Stimulated activated CD4-positive, alpha-beta T cell treated with anti-CD3 and anti-CD28 coated beads, Interleukin-1b, Interleukin-23, amount 100 ng/mL, for 48 hours (primary cell): ENCODE data around the gene HOXA2.

Experiments used
- DNase-seq: peaks from one replicate; pipeline ENCODE4 v3.0.0-alpha.2; 2020

HOXA2 gene

DNA sequence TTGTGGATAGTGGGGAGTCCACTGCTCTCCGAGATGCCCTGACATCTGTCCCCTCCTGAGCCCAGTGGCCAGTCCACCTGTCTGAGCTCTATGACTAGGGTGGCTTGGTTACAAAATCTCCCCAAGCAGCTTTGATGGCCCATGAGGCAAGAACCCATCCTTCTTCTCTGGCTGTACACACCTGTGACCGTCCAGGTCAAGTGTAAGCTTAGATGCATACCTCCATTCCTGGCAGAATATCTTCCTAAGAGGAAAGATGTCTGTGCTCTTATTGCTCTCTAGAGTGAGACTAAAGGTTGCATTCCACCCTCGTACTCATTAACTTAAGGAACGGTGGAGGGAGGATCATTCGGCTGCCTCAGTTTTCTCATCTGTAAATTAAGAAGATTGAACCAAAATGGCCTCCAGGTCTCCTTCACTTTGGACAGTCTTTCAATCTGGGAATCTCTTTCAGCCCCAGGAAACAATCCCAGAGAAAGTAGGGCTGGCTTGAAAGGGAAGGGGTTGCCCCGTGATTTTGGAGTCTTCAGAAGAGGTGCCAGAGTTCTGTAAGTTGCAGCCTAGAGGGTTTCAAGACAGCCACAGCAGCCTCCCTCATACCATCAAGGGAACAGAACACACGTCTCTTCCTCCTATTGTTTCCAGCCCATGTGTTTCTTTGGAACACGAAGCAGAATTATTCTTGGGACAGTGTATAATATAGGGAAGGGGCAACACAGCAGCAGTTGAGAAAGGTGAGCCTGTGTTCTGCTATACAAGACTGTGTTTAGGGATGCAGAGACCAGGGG lies 22.6 kb upstream of the HOXA2 start:
- no peak for DNase-seq

DNA sequence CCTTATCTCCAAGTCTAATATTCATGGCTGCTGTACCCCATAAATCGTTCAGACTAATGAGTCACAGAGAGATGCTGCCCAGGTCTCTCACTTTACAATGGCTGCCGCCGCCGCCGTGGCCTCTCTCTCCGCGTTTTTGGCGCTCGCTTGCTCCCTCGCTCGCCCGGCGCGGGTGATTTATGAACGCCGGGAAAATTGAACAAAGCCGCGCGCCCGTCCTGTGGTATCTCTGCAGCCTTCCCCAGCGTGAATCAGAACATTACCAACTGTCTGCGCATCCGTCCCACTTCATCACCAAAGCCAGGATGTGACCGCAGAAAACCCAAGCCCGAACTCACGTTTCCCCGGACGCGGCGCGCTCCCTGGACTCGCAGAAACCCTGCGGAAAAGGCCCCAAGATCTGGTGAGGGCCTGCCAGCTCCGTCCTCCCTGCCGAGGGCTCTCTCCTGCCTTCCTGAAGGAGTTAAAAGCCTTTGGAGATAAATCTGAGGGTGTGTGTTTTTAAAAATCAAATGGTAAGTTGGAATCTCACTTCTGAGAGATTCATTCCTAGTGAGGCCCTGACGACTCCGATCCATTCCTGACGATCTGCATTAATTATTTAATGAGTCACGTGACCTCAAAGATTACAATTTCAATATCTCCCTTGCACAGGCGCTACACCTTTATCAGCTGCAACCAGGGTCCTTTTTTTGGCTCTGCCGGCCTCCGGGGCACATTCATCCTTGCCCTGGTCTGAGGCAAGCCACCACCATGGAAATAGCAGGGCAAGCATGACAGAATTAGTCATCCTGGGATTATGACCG lies 21.8 kb upstream of the HOXA2 start:
- no peak for DNase-seq

DNA sequence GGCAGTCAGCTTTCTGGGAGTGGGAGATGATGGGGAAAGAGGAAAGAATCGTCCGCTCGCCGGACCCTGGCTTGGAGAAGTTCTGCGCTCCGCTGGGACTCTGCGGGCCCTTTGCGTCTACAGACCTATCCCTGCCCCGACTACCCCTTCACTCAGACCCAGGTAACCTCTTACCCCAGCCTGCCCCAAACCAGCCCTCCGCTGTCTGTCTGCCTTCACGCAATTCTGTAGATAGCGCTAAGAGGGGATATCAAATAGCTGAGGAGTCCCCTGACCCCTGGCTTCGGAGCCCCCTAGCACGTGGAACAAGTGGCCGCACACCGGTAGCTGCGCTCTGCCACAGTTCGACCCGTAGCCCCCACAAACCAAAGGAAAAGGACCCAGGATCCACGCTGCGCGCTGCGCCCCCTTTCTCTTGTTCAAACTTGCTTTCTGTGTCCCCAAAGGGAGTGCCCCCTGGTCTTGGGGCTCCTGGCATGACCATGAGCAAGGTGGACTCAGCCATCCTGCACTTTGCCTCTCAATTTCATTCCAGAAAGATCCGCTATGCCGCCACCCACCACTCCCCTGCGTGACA lies 21.1 kb upstream of the HOXA2 start:
- DNase-seq = no peak

DNA sequence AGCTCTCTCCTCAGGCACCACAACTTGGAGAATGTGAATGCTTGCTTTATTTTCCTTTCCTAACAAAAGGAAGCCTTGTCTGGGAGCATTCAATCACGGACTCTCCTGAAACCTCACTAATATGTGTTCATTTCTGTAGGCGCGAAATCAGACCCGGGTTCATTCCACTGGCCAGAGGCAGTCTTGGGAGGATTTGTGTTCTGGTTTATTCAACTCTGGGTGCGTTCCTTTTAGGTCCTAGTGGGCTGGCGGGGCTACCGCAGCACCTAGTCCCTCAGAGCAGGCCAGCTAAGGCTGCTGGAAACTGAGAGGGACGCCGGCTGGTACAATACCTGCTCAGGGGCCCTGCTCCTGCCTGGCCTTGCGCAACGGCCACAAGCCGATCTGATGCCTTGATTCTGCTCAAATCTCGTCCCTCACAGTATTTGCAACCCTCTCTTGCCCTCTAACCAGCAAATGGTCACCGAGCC lies 20.6 kb upstream of the HOXA2 start:
- no peak for DNase-seq

DNA sequence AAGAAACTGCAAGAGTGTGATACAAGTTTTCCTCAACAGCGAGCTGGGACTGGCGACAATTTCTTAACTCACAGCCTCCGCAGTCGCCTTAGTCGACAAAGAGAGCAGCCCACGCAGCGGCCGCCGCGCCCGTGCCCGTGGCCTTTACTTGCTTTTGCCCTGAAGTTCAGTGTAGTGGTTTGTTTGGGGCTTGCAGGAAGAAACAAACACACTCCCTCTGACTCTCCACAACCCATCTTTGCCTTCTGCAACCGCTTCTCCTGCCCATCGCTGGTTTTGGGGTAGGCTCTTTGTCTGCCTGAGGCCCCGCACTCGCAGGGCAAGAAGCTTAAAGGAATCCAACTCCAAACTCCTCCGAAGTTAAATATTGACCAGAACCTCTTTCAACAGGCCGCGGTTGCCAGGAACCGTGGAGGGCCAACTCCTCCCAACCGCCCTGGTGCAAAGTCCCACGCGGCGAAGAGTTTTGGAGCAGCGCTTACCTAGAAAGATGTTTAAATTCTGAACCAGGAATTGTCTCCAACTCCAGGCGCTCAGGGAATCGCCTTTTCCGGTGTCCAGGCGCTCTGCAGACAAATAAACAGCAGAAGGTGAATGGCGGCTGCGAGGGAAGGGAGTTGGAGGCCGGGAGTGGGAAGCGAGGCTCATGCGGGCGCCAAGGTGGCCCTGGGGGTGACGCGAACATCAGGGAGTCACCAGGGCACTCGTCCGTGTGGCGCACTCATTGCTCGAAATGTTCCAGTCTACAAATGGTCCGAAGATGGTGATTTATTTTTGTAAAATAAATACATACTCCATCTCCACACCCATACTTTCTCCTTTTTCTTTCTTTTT lies 19.8 kb upstream of the HOXA2 start:
- DNase-seq = no peak

DNA sequence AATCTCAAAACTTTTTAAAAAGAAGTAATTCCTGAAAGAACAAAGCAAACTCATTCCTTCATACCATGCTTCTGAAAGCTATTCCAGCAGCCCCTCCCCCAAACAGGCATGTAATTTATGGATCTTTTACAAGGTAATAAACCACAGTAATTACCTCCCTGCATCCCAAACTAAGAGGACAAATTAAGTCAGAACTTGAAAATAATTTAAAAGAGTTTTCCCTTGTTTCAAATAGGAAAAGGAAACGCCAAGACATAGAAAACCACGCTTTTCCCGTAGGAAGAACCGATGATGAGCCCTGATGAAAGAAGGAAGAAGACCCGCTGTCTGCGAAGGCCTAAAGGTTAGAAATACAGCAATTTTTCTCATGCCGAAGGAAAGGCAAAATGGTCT lies 19.2 kb upstream of the HOXA2 start:
- DNase-seq = no peak

DNA sequence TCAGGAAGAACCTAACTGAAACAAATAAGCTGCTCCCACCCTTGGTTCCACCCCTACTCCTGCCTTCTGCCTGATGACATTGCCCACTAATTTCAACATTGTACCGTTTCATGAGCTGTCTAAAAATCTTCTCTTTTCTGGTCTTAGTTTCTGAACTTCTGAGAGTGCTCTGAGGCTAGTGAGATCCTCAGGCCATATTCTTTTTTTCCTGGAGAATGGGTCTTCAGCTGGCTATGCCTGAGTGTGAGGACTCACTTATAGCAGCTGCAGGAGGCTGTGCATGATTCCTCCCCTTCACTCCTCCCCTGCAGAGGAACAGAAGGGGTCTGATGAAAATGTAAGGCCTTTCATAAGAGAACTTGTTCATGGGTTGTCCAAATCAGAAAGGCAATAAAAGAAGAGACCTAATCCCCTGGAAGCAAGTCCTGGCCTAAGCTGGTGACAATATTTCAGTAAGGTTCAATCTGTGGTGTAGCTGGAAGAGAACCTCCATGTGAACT lies 17.0 kb upstream of the HOXA2 start:
- DNase-seq = no peak

DNA sequence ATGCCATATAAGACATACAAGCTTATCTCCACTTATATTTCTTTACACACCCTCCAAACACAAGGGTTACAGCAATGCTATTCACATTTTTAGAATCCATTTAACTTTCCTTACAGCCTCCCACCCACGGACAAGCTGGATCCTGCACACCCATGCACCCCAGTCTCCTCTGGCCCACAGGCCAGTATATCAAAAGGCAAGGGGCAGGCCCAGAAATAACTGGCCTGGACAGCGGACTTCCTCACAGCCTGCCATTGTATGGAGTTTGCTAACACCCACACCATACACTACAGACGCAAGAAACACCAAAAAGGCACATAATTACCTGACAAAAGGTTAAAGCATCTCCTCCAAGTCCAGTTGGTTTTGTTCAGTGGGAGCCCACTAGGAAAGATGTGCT lies 16.1 kb upstream of the HOXA2 start:
- DNase-seq = no peak

DNA sequence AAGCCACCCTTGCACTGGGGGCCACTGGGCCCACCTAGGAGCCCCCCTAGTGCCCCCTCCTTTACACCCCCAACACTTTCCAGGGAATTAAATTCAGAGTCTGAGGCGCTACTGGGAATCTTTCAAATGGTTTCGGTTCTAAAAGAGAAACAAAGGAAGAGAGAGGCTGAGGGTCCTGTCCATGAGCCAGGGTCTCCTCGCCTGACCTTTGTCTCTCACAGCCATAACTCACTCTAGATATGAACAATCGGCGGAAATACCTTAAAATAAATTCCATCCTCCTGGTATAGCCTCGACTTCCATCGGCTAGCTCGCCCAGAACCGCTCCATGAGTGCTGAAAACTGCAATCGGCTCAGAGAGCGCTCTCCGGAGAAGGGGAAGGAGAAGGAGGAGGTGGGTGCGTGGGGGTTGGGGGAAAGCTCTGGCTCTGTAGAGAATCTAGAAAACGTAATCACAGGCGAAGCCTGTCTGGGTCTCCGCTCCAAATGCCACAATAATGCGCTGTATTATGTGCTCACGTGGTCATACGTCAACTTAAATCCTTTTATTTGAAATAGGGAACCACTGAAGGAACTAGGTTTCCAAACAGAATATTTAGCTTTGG lies 15.5 kb upstream of the HOXA2 start:
- no peak for DNase-seq

DNA sequence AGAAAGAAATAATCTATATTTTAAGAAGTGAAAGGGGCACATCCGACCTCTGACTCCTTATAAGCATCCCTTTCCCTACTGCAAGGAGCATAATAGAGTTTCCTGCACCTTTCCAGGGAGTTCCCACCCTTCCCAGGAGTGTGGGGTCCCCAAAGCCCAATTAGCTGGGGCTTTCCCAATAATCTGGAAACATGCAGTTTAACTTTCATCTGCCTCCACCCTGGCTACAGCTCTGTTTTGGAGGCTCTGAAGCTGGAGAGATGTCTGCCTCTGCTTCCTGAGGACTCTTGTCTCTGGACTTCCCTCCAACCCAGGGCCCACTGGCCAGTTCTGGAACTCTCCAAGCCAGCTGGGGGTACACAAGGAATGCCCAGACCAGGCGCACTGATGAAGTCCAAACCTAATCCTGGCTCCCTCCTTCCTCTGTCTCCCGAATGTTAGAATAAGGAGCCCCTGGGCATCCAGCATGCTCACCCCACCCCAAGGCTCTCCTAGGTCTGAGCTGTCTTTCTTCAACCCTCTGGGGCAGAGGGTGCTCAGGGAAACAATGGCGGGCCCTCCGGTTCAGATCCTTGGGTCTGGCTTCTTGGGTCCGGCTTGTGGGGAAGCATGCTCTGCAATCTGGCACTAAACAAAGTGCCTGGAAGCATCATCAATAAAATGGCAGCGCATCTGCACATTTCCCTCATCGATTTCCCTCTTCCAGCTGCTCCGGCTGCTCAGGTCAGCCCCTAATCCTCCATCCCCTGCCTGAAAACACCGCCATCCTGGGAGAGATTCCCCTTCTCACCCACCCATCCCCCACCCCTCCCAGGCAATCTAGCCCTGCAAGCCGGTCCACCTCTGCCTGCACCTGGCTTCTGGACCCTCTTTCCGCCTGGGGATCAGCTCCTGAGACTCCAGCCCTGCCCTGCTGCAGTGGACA lies 14.7 kb upstream of the HOXA2 start:
- DNase-seq = no peak

DNA sequence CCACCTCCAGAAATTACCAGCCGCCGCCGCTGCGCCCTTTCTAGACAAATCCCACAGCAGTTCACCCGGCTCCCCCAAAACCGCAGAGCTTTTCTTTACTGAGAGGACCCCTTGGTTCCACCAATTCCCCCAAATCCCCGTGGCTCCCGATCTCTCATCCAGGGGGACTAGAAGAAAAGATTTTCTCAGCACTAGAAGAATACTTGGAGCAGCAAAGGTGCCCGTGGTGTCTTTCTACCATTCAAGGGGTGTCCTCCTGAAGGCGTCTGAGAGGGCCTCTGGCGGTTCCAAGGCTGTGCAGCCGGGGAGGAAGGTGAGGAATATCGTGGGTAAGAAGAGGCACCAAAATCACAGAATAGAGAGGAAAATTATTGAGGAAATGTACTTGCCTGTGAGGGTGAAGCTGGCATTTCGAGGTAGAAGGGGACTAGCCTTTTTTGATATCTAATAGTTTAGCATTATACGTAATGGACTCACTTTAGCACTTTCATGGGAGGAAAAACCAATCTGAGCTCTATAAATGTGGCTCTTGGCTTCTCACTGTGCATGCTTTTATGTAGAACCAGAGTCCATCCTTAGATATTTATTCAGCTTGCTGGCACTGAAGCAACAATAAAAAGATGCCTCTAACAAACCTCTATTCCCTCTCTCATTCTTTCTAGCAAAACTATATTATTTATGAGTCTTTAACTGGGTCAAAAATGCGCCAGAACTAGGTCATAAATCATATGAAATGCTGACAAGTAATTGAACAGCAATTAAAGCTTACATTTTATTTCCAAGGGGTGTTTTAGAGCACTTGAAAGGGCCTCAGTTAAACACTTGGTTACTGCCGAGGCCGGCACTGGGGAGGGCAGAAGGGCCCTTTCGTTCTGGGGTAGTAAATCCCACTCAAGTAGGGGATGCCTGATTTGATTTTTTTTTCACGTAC lies 13.8 kb upstream of the HOXA2 start:
- DNase-seq = no peak

DNA sequence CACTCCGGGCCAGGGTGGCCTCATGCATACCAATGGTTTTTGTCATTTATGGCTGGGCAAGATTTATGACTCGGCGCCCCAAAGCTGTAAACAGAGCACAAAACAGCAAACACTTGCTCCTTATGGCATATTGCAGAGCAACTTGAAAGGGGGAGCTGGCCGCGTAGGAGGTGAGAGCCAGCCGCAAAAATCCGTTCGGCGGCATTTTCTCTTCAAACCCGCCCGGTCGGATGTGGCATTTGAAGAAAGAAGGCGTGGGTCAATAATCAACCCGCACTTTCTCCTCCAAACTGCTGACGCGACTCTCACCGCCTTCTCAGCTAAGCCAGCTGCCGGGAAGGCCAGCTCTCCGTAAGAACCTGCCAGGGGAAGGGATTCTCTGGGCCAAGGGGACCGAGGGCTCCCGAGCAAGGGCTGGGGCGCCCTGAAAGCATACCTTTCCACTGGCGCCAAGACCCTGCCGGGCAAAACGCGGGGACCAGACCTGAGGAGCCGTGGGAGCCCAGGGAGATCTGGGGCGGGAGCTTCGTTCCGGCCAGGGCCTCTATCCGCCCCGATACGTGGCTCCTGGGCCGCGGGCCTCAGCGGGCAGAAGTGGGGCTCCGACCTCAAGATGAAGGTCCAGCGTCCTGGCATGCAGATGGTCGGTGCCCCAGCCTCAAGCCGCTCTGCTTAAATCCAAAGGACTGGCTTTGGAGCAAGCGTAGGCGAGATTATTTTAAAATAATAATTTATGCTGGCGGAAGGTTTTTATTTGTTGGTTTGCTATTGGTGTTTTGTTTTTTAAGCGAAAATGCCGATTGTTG lies 12.9 kb upstream of the HOXA2 start:
- DNase-seq = no peak

DNA sequence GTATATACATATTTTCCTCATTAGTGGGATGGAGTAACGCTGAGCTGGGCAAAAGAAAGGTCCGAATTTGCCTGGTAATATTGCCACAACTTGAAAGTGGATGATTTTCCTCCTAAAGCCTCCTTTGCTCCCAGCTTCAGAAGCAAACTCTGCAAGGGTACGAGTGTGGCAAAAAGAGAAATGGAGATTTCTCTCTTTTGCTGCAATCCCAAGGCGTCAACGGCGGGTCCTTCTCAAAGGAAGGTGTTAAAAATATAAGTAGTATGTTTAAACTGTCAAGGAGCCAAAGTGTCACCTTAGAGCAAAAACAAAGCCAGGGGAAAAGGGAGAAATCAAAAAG lies 12.4 kb upstream of the HOXA2 start:
- DNase-seq = no peak

DNA sequence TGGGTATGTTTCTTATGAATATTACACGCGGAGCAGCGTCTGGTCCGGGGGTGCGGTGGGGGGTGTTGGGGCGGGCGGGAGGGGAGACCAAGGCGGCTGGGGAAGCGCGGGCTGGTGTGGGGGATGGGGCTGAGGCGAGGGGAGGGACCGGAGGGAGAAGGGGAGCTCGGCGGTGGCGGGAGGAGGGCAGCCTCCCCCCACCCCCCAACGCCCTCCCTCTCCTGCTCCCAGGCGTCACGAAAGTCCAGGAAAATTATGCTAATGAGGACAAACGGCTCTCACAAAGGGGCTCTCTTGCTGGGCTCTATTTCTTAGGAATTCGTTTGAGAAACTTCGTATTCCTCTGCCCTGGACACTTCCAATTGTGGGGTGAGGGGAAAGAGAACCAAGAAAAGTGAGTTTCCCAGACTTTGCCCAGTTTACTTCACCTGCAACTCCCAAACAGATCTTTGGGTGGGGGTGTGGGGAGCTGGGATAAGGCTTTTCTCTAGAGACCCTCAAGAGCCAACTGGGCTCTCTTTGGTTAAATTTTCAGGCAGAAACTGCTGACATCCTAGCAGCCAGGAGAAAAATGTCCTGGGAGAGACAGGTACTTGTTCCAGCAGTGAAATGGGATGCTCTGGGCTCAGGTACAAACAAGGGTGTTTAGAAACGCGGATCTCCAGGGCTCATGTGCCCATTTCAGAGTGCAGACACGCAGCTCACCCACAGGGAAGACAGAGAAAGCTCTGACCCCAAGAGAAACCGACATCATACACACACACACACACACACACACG lies 11.7 kb upstream of the HOXA2 start:
- no peak for DNase-seq

DNA sequence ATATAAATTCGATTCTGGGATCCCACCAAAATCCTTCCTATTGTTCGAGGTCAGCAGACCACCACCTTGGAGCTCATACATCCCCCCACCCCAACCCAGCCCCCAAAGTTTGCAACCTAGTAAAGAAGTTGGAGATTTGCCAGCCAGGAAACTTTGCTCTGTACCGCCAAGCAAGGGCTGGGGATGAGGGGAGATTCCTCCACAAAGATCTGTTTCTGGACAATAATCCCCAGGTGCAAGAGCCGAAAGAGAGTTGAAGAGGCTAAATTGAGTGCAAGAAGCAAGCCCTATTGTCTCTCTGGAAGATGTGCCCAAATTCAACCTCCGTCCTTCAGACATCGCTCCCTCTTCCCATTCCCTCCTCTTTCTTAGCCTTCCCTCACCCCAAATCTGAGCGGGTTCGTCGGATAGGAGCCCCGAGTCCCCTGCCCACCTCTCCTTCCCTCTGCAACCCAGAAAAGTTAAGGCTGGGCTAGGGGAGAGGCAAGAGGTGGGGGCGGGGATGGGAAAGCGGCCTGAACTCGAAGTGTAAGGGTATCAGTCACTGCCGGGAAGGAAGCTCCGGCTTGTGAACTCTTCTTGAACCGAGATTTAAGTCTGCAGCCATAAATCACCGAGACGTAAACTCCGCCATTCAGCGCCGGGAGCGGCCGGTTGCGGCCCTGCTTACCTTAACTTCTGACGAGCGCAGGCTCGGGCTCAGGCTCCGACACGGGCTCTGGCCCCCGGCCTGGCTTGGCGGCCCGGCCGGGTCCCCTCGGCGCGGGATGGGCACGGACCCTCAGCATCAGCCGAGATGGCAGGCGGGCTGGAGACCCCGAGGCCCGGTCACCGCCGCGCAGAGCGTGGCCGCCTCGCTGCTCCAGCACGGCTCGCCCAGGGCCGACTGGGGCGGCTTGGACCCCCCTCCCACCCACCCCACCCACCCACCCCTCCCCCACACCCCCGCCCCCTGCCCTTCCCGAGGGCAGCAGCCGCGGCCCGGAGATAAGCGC lies 10.8 kb upstream of the HOXA2 start:
- DNase-seq = no peak

DNA sequence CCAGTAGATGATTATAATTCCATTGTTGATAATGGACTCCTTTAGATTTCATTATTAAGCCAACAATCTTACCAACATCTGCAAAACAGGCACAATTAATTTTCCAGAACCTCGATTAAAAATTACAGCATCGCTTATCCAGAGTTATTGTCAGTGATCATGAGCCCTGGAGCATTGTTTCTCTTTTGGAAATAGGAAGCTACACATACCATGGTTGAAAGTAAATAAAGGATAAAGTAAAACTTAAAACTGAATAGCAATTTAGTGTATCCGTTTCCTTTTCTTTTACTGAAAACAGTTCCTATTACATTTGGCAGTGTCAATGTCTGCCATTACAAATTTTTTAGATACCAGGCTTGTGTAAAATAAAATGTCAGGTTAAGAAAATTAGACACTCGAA lies 9.9 kb upstream of the HOXA2 start:
- no peak for DNase-seq

DNA sequence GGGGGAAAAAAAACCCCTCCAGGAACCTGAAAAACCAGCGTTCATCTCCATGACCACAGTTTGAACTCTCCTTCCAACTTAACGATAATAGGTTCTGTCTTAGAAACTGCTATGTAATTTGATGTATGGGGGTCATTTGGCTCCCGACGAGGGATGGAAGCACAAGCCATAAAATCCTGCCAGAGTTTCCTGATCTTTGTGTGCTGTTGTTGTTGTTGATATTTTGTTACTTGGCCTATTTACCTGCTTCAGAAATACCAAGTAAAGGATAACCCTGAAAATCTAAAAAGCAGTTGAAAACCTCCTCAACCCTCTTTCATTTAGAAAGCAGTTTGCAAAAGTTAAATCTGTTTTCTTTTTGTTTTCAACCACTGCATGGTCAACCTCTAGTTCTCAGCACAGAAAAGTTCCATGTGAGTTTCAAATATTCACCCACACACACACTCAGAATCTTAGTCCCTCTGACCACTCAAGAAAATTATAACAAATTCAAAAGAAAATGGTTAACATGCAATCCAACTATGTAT lies 9.3 kb upstream of the HOXA2 start:
- no peak for DNase-seq
